ENCODE data around the gene MAGEL2. TPM values are rescaled to one million over a fixed set of nuclear protein-coding genes. Genes with fewer than 3 reads are reported as not detected.

Gene MAGEL2
- not detected in 2 replicates for total RNA-seq

DNA sequence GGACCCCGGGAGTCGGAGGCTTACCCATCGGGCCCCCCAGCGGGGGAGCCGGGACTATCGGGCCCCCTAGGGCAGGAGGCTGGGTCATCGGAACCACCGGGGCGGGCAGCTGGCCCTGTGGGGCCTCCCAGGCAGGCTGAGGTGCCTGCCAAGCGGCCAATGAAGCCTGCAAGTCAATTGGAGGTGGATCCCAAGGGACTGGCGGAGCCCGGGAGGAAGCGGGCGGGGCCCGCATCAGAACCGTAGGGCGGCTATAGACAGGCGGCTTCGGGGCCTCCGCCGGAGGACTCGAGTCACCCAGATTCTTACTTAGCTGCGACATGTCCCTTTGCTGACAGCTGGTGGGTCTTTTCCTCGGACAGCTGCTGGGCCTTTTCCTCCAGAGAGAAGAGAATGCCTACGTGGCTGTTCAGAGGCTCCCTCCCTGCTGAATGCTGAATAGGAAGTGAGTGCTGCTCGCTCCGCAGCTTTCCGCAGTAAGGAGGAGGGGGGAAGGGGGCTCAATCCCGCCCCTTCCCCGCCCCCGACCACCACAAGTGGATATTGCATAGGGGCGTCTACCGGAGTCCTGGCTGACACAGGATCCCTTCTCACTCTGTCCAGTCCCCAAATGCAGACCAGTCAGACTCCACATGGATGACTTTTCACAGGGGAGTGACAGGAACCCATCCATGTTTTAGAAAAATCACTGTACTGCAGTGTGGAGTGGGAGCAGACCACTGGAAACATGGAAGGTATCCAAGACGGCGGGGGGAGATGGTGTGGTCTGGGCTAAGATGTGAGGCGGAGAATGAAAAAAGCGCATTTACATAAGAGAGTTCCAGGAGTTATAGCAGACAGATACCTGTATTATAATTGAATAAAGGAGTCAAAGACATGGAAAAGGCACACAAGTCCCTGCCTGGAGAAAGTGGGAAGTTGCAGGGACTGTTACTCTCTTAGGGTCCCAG is at the start of gene MAGEL2:
Gene MAGEL2, minus strand, starts transcription at position 447 of the 950 bp plus-strand sequence. Its CDS starts 125 bp downstream, at position 322.
- no peaks in the 10 kb centered on the region for H3K27me3 ChIP-seq (ENCODE audit: control insufficient read depth, insufficient read depth, low read length)
- DNase-seq (ENCODE audit: low read depth) (no peak), FAIRE-seq (no peak)
- no peaks in the 10 kb centered on the region for H3K36me3 ChIP-seq (ENCODE audit: control insufficient read depth, insufficient read depth, low read length)
- TF ChIP-seq, protein P1, sequence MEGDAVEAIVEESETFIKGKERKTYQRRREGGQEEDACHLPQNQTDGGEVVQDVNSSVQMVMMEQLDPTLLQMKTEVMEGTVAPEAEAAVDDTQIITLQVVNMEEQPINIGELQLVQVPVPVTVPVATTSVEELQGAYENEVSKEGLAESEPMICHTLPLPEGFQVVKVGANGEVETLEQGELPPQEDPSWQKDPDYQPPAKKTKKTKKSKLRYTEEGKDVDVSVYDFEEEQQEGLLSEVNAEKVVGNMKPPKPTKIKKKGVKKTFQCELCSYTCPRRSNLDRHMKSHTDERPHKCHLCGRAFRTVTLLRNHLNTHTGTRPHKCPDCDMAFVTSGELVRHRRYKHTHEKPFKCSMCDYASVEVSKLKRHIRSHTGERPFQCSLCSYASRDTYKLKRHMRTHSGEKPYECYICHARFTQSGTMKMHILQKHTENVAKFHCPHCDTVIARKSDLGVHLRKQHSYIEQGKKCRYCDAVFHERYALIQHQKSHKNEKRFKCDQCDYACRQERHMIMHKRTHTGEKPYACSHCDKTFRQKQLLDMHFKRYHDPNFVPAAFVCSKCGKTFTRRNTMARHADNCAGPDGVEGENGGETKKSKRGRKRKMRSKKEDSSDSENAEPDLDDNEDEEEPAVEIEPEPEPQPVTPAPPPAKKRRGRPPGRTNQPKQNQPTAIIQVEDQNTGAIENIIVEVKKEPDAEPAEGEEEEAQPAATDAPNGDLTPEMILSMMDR (IDR thresholded peaks at IDR 0.05; ENCODE audit: insufficient read depth, low read length, severe bottlenecking): no peak
- no peak within 1 kb of the TSS for H3K4me3 ChIP-seq (ENCODE audit: low read depth, low read length)

DNA sequence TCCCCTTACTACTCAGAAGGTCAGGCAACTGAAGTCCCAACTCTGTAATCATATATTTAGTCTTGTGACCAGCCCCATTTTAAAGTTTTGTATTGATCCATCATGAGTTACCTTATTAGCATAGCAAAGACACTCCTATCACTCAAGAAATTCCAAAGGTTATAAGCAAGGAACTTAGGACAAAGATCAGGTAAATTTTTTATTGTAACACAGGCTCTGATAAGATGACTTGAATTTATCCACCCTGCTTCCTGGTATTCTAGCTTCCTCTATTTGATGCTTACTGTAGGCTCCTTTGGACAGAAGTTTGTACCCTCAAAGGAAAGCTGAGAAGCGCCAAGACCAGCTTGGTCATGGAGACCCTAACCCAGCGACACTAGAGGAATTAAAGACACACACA is 47.6 kb upstream of the MAGEL2 start:
- no peaks in the 10 kb centered on the region for H3K27me3 ChIP-seq (ENCODE audit: control insufficient read depth, insufficient read depth, low read length)
- no peak for DNase-seq (ENCODE audit: low read depth)
- H3K4me3 ChIP-seq (ENCODE audit: low read depth, low read length): no peak overlapping the region
- FAIRE-seq: no peak
- TF ChIP-seq, protein P1 (IDR thresholded peaks at IDR 0.05; ENCODE audit: insufficient read depth, low read length, severe bottlenecking): no peak
- no peaks in the 10 kb centered on the region for H3K36me3 ChIP-seq (ENCODE audit: control insufficient read depth, insufficient read depth, low read length)

DNA sequence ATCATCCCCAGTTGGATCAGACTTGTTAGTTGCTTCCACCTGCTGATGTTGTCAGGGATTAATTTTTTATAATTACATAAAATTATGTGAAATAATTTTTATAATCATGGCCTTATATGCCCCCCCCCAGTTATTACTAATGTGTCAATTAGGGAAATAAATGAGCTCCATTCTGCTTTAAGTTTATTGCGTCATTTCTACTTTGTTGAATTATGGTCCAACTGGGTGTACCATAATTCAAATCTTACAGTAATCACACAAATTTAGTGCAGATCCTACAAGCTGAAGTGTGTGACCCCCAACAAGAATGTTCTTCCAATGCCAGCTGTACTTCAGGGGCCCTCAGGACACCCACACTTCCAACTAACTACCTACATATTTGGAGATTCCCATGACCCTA is 46.9 kb upstream of the MAGEL2 start:
- TF ChIP-seq, protein P1 (IDR thresholded peaks at IDR 0.05; ENCODE audit: insufficient read depth, low read length, severe bottlenecking): no peak
- no peaks in the 10 kb centered on the region for H3K36me3 ChIP-seq (ENCODE audit: control insufficient read depth, insufficient read depth, low read length)
- DNase-seq (ENCODE audit: low read depth): no peak
- no peak overlapping the region for H3K4me3 ChIP-seq (ENCODE audit: low read depth, low read length)
- H3K27me3 ChIP-seq (ENCODE audit: control insufficient read depth, insufficient read depth, low read length): no peaks in the 10 kb centered on the region
- FAIRE-seq: no peak

DNA sequence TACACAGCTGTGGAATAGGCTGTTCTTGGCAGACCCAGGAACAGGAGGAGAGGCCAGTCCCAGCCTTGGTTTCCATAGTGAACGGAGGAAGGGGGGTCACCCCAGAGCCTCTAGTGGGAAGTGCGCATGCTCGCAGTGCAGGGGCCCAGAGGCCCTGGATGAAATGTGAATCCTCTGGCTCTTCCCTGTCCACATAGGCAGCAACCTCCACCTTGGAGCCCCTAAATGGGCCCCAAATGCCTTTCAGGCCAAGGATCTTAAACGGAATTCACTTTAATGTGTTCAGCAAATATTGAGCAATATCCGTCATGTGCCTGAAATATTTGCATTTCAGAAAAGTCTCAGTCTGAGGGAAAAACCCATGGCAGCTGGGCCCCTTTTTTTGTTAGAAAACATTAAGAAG is 42.8 kb upstream of the MAGEL2 start:
- H3K4me3 ChIP-seq (ENCODE audit: low read depth, low read length): no peak overlapping the region
- no peaks in the 10 kb centered on the region for H3K27me3 ChIP-seq (ENCODE audit: control insufficient read depth, insufficient read depth, low read length)
- no peak for FAIRE-seq
- no peaks in the 10 kb centered on the region for H3K36me3 ChIP-seq (ENCODE audit: control insufficient read depth, insufficient read depth, low read length)
- no peak for DNase-seq (ENCODE audit: low read depth)
- TF ChIP-seq, protein P1 (IDR thresholded peaks at IDR 0.05; ENCODE audit: insufficient read depth, low read length, severe bottlenecking): no peak

DNA sequence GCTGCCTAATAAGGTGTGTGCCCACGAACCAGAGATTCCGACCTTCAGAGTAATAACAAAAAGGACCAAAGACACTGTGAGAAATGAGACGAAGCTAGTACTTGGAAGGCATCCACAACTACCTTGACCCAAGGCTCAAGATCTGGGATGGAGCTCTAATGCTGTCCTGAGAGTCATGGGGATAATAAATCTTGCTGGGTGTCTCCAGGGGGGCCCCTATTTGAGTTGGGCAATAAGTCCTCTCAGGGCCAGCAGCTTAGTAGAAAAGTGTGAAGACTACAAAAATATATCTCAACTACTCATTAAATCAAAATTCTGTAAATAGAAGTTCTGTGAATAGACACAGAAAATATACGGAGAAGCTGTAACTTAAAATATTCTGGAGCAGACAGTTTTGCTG is 42.3 kb upstream of the MAGEL2 start:
- no peak for FAIRE-seq
- TF ChIP-seq, protein P1 (IDR thresholded peaks at IDR 0.05; ENCODE audit: insufficient read depth, low read length, severe bottlenecking): no peak

More for the DNA sequence above, 42.3 kb upstream of the MAGEL2 start:
- H3K36me3 ChIP-seq (ENCODE audit: control insufficient read depth, insufficient read depth, low read length): no peaks in the 10 kb centered on the region
- H3K4me3 ChIP-seq (ENCODE audit: low read depth, low read length): no peak overlapping the region
- H3K27me3 ChIP-seq (ENCODE audit: control insufficient read depth, insufficient read depth, low read length): no peaks in the 10 kb centered on the region
- DNase-seq (ENCODE audit: low read depth): no peak
